GM19035 (cell line): ENCODE measurements around the gene ODC1.
"Not testable (repeated sequence)": the region's sequence is repeated elsewhere in the genome, so short reads cannot be mapped to it uniquely, and the experiment has no call there.

Experiments used
- ATAC-seq: cut with Tn5 transposase; IDR thresholded peaks from one replicate; pipeline ENCODE4 v1.9.1; 2021; ENCODE audit not compliant: unreplicated experiment

ODC1 gene

DNA sequence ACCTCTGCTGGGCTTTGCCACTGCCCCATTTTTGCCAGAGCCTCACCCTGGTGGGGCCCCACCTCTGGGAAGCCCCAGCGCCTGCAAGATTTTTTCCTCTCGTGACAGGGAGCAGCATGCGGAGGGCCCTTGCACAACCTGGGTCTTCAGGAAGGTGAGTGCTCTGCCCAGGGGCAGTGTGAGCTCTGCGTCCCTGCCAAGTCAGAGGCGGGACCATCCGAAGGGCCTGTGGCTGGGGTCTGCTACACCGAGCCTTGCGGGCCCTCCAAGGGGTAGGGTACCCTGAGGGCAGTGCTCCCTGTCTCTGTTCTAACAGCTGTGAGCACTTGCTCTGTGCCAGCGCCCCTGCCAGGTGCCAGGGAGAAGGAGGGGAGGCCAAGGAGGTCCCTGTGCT lies 5.8 kb upstream of the ODC1 start:
- ATAC-seq, result no peak

- no peak for ATAC-seq
Measured at GRCh38 chr2:10452956-10453904, 5.1 kb upstream of the ODC1 start.

GRCh38 chr2:10452312-10452711 lies 4.2 kb upstream of the ODC1 start:
- no peak for ATAC-seq

- no peak for ATAC-seq
Measured at GRCh38 chr2:10451819-10452218, 3.7 kb upstream of the ODC1 start.

- ATAC-seq, result no peak
Measured at GRCh38 chr2:10449838-10450691, 1.9 kb upstream of the ODC1 start.

GRCh38 chr2:10449486-10449831 lies 1.3 kb upstream of the ODC1 start:
- no peak for ATAC-seq

DNA sequence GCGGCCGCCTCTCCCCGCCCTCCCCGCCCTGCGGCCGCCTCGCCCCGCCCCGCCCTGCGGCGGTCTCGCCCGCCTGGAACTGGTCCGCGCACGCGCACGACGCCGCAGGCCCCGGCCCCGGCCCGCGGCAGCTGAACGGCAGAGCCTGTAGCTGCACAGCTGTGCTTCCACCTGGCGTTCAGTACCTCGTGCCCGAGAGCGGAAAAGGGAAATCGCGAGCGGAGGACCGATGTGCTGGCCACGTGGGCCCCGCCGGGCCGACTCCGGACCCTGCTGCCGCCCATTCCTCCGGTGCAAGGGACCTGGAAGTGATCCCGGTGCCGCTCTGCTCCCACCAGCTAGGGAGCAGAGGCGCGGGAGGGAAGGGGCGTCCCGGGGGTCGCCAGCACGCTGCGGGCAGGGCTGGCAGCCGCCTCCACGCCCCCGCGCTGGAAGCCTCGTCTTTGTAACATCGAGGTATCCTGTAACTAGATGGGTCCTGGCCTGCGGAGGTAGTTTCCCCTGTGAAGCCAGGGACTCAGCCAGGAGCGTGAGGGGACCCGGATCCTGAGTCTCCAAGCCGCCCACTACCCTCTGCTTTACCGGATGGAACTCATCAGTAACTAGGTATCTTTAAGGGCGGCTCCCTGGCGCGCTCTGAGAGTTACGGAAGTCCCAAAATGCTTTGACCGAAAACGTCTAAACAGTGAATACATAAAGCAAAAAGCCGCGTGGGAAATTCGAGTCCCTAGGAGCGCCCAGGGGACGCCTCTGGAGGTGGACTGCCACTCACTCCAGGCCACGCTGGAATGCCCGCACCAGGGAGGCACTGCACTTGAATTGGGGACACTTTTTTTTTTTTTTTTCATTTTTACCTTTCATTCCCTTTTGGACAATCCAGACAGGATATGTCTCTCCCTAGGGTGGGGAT lies 704 bp upstream of the ODC1 start:
- peak; percentile 64 for ATAC-seq

DNA sequence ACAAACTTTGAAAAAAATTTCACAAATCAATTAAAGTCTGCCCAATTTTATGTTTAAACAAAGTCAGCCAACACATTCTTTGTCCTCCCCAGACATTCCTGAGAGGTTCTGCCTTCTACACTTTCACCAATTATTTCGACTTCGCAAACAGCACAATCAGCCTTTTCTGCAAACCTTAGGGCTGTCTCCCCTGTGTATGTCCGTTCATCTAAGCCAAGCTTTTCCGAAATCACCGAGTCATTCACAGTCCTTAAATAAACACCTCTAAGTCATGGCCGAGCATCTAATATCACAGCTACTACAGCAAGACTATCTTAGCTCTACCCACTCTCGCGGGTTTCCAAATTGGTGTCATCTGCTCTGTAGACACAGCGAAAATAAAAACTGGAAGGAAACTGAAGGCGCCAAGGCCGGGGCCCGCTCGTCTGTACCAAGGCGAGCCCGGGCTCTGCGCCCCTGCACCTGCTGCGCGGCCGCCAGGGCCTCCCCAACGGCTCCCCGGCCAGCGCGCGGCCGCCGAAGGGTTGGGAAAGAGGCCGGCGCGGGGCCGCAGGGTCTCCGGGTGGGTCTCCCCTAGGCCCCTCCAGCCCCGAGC lies 730 bp downstream of the ODC1 start:
- ATAC-seq, result peak; percentile 25

- no peak for ATAC-seq
Measured at GRCh38 chr2:10446631-10447030, 1.5 kb downstream of the ODC1 start.

DNA sequence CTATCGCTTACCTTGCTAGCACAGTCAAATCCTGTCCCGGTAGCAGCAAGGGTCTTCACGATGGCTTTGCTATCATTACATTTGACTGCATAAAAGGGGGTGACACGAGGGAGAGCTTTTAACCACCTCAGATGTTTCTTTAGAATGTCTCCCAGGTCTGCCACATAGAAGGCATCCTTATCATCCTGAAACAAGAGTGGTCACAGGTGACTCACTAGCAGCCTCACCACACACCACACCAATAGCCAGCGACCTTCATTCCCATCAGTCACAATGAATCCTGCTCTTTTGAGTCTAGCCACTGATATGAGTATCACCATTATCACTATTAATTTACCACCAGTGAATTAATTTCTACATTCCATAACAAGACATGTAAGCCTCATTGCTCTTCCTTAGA lies 3.7 kb downstream of the ODC1 start:
- no peak for ATAC-seq

DNA sequence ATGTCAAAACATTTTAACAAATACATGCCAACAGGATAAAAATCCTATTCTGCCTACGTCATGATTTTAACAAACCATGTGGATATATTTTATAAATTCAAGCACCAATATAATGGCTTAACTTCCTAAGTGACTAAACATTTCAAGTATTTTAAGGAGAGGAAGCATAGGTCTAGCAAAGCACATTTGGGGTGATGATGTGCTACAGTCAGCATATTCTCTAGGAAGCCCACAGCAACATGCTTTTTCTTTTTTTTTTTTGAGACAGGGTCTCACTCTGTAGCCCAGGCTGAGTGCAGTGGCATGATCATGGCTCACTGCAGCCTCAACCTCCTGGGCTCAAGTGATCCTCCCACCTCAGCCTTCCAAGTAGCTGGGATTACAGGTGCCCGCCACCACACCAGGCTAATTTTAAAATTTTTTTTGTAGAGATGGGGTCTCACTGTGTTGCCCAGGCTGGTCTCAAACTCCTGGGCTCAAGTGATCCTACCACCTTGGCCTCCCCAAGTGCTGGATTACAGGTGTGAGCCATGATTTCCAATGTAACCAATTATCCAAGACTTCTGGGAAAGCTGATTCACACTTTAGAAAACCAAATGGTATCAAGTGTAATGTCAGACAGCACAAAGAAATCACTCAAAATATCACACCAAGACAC lies 5.5 kb downstream of the ODC1 start:
- ATAC-seq, result not testable (repeated sequence)

GRCh38 chr2:10441948-10442347 lies 6.2 kb downstream of the ODC1 start:
- ATAC-seq, result no peak

DNA sequence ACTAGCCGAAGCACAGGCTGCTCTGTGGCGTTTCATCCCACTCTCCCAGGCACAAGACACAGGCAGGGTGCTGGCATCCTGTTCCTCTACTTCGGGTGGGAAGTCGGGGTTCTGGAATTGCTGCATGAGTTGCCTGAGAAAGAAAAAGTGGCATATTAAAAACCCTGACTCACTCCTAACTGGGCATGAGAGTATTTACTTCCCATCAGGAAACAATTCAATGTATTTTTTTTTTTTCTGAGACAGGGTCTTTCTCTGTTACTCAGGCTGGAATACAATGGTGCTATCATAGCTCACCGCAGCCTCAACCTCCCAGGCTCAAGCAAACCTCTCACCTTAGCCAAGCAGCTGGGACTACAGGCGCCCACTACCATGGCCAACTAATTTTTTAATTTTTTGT lies 7.4 kb downstream of the ODC1 start:
- no peak for ATAC-seq

DNA sequence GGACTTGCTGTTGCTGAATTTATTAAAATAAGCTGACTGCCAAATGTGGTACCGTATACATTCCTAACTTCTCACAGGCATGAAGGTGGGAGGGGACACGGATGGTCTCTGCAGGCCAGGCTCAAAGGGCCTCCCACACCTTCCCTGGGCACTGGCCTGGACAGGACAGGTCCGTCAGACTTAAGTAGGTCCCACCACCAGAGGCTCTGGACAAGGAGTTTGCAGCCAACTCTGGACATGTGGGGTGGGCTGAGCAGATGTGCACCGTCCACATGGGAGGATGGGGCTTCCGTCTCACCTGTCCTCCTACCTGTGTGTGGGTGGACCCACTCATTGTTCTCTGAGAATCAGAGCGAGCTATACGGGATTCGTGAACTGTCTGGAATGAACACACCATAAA lies 8.2 kb downstream of the ODC1 start:
- no peak for ATAC-seq

GRCh38 chr2:10439185-10439879 lies 8.8 kb downstream of the ODC1 start:
- no peak for ATAC-seq

- ATAC-seq, result no peak
Measured at GRCh38 chr2:10438688-10439087, 9.4 kb downstream of the ODC1 start.

DNA sequence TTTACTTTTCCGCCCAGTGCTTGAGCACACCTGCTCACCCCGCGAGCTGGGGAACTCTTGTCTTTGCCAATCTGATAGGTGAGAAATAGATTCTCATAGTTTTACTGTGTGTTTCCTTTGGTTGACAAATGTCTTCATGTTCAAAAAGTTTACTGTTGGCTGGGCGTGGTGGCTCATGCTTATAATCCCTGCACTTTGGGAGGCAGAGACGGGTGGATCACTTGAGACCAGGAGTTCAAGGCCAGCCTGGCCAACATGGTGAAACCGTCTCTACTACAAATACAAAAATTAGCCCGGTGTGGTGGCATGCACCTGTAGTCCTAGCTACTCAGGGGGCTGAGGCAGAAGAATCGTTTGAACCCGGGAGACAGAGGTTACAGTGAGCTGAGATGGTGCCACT lies 10.3 kb downstream of the ODC1 start:
- no peak for ATAC-seq

- ATAC-seq, result no peak
Measured at GRCh38 chr2:10436583-10437110, 11.5 kb downstream of the ODC1 start.

GRCh38 chr2:10435820-10436204 lies 12.3 kb downstream of the ODC1 start:
- ATAC-seq, result no peak
